ENCODE results near the gene GPSM3.
"Not testable (repeated sequence)": the region's sequence is repeated elsewhere in the genome, so short reads cannot be mapped to it uniquely, and the experiment has no call there.

GPSM3 gene

DNA sequence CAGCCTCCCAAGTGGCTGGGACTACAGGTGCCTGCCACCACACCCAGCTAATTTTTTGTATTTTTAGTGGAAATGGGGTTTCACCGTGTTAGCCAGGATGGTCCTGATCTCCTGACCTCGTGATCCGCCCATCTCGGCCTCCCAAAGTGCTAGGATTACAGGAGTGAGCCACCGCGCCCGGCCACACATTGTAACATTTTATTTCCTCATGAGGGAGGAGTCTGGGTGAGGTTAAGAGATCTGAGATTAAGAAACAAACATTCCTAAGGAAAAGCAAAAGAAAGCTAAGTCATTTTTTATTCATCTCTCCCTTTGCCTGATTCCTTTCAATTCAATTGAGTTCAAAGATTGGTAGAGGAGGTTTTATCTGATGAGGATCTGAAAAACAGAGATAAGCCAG lies 48.2 kb downstream of the GPSM3 start:
- H3K4me3 ChIP-seq (ENCODE audit: low read length); H3K9ac ChIP-seq (ENCODE audit: low read depth, low read length); H3K9me3 ChIP-seq (ENCODE audit: insufficient read depth, low read depth, low read length); H3K27me3 ChIP-seq (ENCODE audit: insufficient read depth, low read length); H3K27ac ChIP-seq (ENCODE audit: low read depth, low read length); H3K36me3 ChIP-seq (ENCODE audit: insufficient read depth, low read length): not testable (repeated sequence)
- WGBS = 86% methylated on average over 7 of the region's 7 CpGs
- peaks cover 11% of the 10 kb centered on the region; the same call in 1 of the 2 replicates for H3K4me1 ChIP-seq (ENCODE audit: insufficient read depth, low read length)

Measured in HUES64 (cell line).